ENCODE measurements around the gene TMEM236.

The TMEM236 gene

DNA sequence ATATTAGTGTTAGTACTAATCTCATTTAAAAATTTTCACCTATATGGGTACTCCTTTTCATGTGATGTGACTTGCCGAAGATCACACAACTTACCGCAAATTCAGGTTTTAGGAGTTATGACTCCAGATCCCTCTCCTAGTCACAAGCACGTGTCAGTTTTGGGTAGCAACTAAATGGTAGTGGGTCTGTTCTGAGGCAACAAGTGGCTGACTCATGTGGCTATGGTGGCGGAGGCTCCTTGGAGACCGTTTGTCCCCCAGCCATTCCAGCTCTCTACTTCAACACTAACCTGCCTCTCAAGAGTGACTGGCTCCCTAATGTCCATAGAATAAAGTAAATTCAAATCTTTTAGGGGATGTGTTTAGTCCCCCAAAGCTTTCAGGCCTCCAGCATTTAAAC is 96.6 kb downstream of the TMEM236 start:
- no peaks in the 10 kb centered on the region for H3K9me2 ChIP-seq (replicated peaks; ENCODE audit: insufficient read depth, low read length)
- H3K27ac ChIP-seq (ENCODE audit: low read depth, low read length): no peak overlapping the region
- no peaks in the 10 kb centered on the region for H3F3A ChIP-seq (ENCODE audit: insufficient read depth)
- H3K9ac ChIP-seq (ENCODE audit: low read length): no peak overlapping the region
- no peak overlapping the region for H3K4me2 ChIP-seq (ENCODE audit: low read depth, low read length, poor library complexity, severe bottlenecking)
- H3K79me2 ChIP-seq (ENCODE audit: insufficient read depth, low read length): no peaks in the 10 kb centered on the region
- no peaks in the 10 kb centered on the region for H3K36me3 ChIP-seq (ENCODE audit: low read length)
- no peaks in the 10 kb centered on the region for H4K20me1 ChIP-seq (ENCODE audit: low read depth, low read length)
- H3K4me3 ChIP-seq (ENCODE audit: insufficient read depth, low read length, poor library complexity, severe bottlenecking): no peak overlapping the region
- no peaks in the 10 kb centered on the region for H3K9me3 ChIP-seq (ENCODE audit: insufficient read depth, low read length)
- no peak overlapping the region for H2AFZ ChIP-seq (ENCODE audit: low read depth, low read length, severe bottlenecking)
- no peak for TF ChIP-seq EZH2phosphoT487 (conservative IDR thresholded peaks at IDR 0.05; ENCODE audit: low read length)
- TF ChIP-seq, protein P1, sequence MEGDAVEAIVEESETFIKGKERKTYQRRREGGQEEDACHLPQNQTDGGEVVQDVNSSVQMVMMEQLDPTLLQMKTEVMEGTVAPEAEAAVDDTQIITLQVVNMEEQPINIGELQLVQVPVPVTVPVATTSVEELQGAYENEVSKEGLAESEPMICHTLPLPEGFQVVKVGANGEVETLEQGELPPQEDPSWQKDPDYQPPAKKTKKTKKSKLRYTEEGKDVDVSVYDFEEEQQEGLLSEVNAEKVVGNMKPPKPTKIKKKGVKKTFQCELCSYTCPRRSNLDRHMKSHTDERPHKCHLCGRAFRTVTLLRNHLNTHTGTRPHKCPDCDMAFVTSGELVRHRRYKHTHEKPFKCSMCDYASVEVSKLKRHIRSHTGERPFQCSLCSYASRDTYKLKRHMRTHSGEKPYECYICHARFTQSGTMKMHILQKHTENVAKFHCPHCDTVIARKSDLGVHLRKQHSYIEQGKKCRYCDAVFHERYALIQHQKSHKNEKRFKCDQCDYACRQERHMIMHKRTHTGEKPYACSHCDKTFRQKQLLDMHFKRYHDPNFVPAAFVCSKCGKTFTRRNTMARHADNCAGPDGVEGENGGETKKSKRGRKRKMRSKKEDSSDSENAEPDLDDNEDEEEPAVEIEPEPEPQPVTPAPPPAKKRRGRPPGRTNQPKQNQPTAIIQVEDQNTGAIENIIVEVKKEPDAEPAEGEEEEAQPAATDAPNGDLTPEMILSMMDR (IDR thresholded peaks at IDR 0.05; ENCODE audit: insufficient read depth, low read length, poor library complexity, severe bottlenecking): no peak
- H3K27me3 ChIP-seq (ENCODE audit: low read length): no peaks in the 10 kb centered on the region
